Glomerular endothelial cell (primary cell): ENCODE measurements around the gene FERMT1. TPM values are rescaled to one million over a fixed set of nuclear protein-coding genes. Genes with fewer than 3 reads are reported as not detected.
A peak's percentile ranks its signal among the peaks of the same experiment; 100 is the strongest.

ENCODE experiments used
- DNase-seq: peaks from one replicate; pipeline ENCODE4 v3.0.0-alpha.2; 2011; ENCODE audit warnings: low read depth, low spot score; ENCODE audit errors: extremely low read depth
- total RNA-seq: library from RNA; depleted of rRNA; stranded (reverse); fragments of >200 nt; gene quantifications from 2 replicates; pipeline ENCODE4 v1.2.3, GENCODE V29; 2015

Gene FERMT1
- total RNA-seq: 1.2 and 3.9 TPM in 2 replicates

DNA sequence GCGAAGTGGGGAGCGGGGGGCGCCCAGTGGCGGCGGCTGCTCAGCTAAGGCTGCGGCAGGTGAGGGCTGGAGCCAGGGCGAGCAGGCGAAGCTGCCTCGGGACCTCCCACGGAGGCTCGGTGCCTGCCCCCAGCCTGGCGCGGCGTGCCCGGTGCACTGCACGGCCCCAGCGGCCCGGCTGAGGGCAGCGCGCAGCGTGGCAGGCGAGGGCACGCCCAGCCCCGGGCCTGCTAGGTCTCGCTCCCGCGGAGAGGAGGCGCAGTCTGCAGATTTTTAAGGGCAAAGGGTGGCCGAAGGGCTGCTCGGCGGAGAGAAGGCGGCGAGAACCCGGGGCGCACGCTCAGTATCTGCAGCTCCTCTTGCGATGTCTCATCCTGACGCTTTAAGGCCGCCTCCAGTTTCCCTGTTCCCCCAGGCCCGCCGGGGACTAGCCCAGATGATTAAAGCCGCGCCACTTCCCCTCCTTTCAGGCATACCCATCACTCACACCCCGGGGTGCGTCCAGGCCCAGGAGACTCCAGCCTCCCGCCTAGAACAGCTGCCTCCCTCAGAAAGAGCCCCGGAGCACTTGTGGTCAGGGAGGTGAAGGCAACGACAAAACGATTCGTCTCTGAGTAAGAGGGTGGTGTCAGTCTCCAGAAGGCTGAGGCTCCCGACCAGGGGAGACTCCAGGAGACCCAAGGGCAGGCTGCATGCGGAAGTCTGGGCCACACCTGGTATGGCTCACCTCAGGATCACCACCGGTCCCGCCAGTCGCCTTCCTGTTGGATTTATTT, at the start of gene FERMT1:
TSS of gene FERMT1 (minus strand) at position 158 of the 776 bp plus-strand sequence. CDS start 3,476 bp downstream, outside the sequence.
- no peak for DNase-seq

DNA sequence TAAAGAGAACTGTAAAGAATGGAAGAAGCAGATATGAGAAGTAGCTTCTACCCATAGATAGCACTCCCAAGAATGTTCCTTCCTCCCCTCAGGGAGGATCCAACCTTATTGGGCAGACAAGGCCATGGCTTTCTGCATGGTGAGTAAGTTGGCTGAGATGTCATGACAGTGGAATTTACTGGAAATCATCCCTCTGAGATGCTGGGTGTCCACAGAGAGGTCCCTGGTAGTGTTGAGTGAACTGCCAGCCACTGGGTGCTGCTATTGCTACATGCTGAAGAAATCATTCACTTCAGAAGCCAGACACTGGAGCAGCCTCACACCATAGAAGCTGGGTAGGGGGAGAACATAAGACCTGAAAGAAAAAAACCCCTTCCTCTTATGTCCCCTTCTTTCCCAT, 46.4 kb upstream of the FERMT1 start:
- DNase-seq: no peak

- DNase-seq: no peak
These were observed 45.4 kb upstream of the FERMT1 start for GRCh38 chr20:6168204-6168603.

GRCh38 chr20:6165346-6165745, 42.5 kb upstream of the FERMT1 start:
- DNase-seq: no peak

DNA sequence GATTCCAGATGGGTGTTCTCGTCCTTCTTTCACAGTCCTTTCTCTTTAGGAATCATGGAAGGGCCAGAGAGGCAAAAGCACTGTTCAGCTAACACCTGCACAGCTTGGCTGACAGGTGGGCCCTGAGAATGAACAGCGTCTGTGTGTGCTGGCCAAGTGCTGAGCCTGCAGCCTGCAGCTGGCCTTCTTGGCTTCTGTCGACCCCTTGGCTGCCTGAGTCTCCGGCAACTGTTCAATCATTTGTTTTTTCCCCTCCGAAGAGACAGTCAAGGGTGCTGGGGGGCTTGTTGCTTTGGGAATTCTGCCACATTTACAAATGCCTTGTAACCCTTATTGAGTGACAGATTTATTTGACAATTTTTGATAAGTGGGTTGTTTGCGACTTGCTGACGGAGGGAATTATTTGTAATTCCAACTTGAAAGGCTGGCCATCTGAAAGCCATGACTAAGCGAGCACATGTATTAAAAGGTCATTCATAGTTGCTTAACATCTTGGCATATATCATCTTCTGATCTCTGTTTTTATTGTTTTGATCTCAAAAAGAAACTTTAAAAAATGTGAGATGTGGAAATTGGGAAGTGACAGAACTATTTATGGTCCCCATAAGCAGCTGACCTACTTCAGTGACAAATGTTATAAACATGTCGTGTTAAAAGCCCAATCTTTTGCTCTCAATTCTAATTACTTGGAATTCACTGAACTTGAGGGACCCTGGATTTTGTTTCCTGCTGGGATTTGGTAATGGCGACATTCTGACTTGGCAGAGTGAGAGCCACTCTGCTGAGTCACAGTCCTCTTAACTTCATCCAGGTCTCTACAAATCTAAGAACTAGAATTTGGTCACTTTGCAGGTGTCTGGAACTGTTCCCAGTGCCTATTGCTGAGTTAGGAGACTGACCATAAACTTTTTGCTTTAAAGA, 41.9 kb upstream of the FERMT1 start:
- DNase-seq: no peak

DNA sequence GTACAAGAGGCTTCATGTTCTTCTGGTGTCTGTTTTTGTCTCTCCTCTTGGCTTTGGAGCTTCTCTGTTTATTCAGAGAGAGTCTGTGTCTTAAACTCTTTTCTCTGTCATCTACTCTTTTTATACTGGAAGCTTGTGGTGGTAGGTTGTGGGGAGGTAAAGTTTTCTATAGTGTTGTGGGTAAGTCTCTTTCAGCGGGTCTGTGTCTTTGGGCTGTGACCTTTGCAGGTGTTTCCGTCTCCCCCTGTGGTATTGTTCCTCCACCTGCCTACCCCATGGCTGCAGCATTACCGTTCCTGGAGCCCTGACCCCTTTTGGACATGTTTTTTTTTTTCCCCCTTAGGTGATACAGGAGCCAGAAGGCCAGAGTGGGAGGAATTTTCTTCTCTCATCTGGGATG, 37.9 kb upstream of the FERMT1 start:
- DNase-seq: no peak

DNA sequence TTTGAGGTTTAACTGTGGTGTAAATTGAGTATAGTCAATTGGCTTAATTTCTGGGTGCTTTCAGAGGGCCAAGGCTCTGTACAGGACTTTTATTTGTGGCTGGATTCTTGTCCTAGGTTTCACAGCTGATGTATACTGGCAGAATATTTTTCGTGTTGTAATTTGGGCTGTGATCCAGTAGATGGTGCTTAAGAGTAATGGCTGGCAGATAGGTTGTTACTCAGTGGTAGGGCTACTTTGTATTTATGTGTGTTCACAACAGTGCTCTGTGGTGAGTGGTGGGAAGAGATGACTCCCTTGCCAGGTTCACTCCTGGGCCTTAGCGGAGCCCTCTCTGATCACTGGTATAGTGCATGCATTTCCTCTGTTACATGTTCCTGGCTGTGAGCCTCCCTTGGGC, 34.5 kb upstream of the FERMT1 start:
- no peak for DNase-seq

- DNase-seq: no peak
These were observed 29.9 kb upstream of the FERMT1 start for GRCh38 chr20:6152777-6153176.

DNA sequence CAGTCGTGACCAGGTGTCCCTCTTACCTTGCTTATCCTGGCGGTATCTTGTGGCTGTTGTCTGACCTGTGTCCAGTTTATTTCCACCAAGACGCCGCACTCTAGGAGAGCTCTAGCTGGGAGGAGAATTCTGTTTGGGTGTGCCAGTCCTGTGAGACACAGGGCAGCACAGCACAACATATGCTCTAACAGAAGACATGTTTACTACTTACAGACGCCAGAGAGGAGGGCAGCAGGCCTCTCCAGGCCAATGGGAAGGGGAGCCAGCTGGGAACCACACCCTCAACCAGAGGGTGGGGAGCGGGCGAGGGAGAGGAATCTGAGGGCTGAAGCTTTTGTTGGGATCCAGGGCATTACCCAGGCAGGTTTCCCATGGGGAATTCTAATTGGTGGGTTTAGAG, 25.2 kb upstream of the FERMT1 start:
- no peak for DNase-seq

- peak; percentile 55 for DNase-seq
These were observed 19.6 kb upstream of the FERMT1 start for GRCh38 chr20:6142348-6142993.

- DNase-seq: no peak
These were observed 18.1 kb upstream of the FERMT1 start for GRCh38 chr20:6140947-6141346.

GRCh38 chr20:6135347-6135746, 12.5 kb upstream of the FERMT1 start:
- DNase-seq: no peak

GRCh38 chr20:6134592-6134991, 11.8 kb upstream of the FERMT1 start:
- DNase-seq: no peak

DNA sequence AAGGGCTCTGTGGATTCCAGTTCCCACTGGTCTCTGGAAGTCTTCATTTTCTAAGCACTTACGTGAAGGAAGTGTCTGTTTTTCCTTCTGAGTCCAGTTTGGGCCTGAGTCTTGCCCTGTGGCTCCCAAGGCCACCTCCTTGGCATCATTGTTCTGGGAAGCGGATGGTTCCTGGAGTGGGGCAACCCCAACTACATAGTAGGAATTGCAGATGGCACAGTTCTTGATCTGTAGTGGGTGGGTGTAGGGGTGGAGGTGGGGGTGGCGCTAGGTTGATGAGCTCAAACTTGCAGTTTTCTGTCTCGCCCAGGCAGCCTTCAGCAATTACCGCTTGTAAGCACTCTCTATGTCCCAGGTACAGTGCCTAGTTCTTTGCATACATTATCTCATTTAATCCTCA, 7.2 kb upstream of the FERMT1 start:
- no peak for DNase-seq

GRCh38 chr20:6127825-6128224, 5.0 kb upstream of the FERMT1 start:
- DNase-seq: no peak

- DNase-seq: no peak
These were observed 4.0 kb upstream of the FERMT1 start for GRCh38 chr20:6126846-6127245.

DNA sequence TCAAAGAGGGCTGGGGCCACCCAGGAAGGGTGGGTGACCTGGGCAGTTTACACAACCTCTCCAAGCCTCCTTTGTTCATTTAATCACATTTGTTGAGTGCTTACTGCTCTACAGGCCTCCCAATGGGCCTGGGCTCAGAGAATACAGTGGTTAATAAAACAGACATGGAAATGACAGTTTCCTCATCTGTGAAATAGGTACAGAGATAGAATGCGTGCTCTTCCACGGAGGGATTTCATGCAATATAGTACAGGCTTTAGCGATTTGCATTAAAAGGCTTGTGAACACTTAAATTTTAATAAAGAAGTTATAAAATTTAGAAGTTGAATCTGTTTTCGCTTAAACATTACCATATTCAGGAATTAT, 802 bp upstream of the FERMT1 start:
- DNase-seq: no peak

GRCh38 chr20:6122111-6122872, 538 bp downstream of the FERMT1 start:
- no peak for DNase-seq

DNA sequence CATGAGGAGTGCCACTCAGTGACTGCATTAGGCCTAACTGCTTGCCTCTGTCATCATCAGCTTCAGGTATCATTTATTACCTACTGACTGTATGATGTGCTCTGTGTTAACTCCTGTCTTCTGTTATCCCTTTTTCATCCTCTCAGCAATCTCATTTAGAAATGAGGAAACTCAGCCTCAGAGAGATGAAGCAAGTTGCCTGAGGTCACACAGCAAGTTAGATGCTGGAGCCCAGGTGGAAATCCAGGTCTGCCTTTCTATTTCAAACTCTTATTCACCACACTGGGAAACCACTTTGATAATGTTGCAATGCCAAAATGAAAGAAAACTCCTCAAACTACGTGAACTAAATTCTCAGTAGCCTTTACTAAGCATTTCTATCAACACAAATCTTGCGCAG, 1.3 kb downstream of the FERMT1 start:
- no peak for DNase-seq

DNA sequence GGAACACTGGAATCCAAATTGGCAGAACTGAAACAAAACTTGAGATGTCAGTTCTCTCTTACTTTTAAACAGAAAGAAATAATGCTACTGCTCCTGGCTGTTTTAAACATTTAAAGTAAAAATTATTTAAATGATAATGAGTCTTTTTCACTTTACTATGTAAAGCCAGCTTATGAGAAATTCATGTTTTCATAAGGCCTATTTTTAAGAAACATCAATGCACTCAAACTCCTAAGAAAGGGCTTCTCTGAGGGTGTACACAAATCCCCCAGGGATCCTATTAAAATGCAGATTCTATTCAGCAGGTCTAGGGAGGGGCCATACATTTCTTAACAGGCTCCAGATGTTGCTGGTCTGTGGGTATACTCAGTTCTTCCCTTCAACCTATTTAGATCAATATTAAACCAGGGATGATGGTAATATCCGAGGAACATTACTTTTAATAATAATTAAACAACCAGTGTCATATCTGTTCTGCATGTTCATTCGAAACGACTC, 2.3 kb downstream of the FERMT1 start:
- no peak for DNase-seq

DNA sequence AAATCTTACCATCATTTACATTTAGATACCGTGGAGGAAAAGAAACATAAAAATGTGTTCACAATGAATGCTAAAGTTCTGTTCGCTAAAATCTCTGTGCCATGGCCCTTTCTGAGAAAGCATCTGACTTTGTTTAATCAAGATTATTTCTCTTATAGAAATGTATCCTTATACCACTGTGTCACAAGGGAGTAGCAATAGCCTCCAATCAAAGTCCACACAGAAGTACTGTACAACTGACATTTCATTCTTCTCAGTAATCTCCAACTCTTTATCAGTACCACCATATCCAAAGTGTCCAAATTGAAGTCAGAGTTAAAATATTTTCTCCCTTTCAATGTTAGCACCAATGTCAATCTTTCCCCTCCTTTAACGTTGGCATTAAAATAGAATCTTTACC, 6.1 kb downstream of the FERMT1 start:
- no peak for DNase-seq
